Activated T-cell treated with anti-CD3 and anti-CD28 coated beads for 1 hour (primary cell): ENCODE measurements around the gene MTO1.
"Not testable (repeated sequence)": the region's sequence is repeated elsewhere in the genome, so short reads cannot be mapped to it uniquely, and the experiment has no call there.

ENCODE experiments used
- DNase-seq: peaks from one replicate; pipeline ENCODE4 v3.0.0-alpha.2; 2020; ENCODE audit warnings: low read depth

The MTO1 gene

GRCh38 chr6:73505142-73505541 lies 43.6 kb downstream of the MTO1 start:
- DNase-seq, result no peak

DNA sequence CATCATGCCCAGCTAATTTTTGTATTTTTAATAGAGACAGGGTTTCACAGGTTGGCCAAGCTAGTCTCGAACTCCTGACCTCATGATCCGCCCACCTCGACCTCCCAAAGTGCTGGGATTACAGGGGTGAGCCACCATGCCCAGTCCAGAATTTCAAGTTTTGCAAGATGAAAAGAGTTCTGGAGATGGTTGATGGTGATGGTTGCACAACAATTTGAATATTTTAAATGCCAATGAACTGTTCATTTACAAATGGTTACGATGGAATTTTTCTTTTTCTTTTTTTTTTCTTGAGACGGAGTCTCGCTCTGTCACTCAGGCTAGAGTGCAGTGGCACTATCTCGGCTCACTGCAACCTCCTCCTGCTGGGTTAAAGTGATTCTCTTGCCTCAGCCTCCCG lies 44.2 kb downstream of the MTO1 start:
- not testable (repeated sequence) for DNase-seq

DNA sequence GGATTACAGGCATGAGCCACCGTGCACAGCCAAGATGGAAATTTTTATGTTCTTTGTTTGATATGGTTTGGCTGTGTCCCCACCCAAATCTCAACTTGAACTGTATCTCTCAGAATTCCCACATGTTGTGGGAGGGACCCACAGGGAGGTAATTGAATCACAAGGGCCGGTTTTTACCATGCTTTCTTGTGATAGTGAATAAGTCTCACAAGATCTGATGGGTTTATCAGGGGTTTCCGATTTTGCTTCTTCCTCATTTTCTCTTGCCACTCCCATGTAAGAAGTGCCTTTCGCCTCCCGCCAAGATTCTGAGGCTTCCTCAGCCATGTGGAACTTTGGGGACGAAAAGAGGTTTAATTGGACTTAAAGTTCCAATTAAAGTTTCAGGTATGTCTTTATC lies 44.7 kb downstream of the MTO1 start:
- no peak for DNase-seq

- no peak for DNase-seq
Measured at GRCh38 chr6:73508776-73509175, 47.2 kb downstream of the MTO1 start.

DNA sequence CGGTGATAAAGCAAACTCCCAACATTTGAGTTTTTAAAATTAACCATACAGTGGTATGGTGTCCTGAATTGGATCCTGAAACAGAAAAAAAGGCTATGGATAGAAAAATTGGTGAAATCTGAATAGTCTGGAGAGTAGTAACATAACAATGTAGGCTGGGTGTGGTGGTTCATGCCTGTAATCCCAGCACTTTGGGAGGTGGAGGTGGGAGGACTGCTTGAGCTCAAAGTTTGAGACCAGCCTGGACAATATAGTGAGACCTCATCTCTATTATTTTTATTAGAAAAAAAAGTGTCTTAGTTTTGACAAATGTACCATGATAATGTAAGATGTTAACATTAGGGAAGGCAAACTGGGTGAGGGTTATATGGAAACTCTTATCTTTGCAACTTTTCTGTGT lies 48.3 kb downstream of the MTO1 start:
- DNase-seq, result no peak

GRCh38 chr6:73511796-73512195 lies 50.3 kb downstream of the MTO1 start:
- DNase-seq, result no peak

DNA sequence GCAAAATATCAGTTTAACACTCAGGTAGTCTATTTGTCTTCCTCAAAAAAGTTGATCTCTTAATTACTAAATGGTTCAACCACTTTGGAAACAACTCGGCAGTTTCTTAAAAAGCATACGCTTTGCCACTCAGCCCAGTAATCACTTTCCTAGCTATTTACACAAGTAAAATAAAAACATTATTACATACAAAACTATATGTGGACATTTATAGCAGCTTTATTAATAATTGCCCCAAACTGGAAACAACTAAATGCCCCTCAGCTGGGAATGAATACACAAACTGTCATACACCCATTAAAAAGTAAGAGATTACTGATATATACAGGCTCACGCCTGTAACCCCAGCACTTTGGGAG lies 51.9 kb downstream of the MTO1 start:
- no peak for DNase-seq

GRCh38 chr6:73514746-73515110 lies 53.2 kb downstream of the MTO1 start:
- no peak for DNase-seq

- DNase-seq, result no peak
Measured at GRCh38 chr6:73515204-73515655, 53.7 kb downstream of the MTO1 start.

DNA sequence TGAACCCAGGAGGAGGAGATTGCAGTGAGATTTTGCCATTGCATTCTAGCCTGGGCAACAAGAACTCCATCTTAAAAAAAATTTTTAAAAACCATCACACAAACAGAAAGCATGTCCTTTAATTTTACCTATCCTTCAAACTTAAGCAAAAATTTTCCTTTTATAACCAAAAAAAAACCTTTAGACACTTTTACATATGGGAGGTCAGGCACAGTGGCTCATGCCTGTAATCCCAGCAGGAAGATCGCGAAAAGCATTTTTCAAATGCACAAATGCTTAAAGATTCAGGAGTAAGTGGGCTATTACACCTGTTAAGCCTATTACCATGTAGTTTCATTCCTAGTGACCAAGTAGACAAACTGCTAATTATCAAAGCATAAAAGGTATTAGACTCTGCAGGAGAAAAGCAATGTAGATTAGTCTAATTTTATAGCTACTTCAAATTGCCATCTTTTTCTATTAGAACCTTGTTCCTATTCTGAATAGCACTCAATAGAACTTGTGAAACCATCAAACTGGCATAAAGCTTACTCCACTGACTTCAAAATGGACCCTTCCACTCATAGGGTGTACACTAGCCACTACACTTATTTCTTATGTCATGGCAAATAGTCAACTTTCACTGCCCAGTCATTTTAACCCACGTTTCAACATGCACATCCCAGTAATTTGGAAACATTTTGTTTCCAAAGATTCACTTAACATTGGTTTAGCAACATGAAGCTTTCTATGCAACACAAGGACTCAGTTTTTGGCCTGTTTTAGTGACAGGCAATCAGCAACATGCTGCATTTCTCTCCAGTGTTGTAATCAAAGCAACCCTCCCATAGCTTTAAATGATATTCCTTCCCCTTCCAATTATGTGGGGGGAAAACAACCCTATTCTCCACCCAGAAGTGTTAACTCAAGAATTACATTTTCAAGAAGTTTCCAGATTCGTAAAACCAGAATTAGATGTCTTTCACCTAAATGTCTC lies 55.3 kb downstream of the MTO1 start:
- DNase-seq, result no peak

GRCh38 chr6:73518100-73518981 lies 56.8 kb downstream of the MTO1 start:
- not testable (repeated sequence) for DNase-seq

DNA sequence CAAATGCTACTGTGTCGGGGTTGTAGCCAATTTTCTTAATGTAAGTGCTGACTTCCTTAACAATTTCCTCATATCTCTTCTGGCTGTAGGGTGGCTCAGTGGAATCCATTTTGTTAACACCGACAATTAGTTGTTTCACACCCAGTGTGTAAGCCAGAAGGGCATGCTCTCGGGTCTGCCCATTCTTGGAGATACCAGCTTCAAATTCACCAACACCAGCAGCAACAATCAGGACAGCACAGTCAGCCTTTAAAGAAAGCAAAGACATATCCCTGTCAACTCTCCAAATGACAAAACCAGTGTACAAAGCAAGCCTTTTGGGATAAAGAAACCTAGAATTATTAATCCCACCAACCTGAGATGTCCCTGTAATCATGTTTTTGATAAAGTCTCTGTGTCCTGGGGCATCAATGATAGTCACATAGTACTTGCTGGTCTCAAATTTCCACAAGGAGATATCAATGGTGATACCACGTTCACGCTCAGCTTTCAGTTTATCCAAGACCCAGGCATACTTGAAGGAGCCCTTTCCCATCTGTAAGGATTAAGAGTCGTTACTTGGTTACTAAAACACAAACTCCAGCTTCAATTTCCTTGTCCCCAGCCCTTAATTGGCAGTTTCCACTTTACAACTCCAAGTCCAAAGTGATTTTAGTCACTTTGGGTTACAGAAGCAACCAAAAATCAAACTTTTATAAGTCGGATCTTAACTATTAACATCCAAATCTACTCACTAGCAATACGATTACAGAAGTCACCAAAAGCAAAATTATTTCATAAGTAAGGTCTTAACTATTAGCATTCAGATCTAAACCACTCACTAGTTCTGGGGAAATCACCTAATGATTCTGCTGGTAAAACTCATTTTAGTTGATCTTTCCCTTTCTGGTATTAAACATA lies 57.7 kb downstream of the MTO1 start:
- not testable (repeated sequence) for DNase-seq

DNA sequence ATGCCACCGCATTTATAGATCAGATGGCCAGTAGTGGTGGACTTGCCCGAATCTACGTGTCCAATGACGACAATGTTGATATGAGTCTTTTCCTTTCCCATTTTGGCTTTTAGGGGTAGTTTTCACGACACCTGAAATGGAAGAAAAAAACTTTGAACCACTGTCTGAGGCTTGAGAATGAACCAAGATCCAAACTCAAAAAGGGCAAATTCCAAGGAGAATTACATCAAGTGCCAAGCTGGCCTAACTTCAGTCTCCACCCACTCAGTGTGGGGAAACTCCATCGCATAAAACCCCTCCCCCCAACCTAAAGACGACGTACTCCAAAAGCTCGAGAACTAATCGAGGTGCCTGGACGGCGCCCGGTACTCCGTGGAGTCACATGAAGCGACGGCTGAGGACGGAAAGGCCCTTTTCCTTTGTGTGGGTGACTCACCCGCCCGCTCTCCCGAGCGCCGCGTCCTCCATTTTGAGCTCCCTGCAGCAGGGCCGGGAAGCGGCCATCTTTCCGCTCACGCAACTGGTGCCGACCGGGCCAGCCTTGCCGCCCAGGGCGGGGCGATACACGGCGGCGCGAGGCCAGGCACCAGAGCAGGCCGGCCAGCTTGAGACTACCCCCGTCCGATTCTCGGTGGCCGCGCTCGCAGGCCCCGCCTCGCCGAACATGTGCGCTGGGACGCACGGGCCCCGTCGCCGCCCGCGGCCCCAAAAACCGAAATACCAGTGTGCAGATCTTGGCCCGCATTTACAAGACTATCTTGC lies 58.6 kb downstream of the MTO1 start:
- peak; percentile 69 for DNase-seq

- DNase-seq, result peak; percentile 98
Measured at GRCh38 chr6:73520688-73521350, 59.3 kb downstream of the MTO1 start, which contains the start of gene EEF1A1. Gene EEF1A1 (minus strand): TSS chr6:73521032. CDS start chr6:73520026, 1,006 bp downstream.

- DNase-seq, result no peak
Measured at GRCh38 chr6:73521351-73521985, 59.9 kb downstream of the MTO1 start.

DNA sequence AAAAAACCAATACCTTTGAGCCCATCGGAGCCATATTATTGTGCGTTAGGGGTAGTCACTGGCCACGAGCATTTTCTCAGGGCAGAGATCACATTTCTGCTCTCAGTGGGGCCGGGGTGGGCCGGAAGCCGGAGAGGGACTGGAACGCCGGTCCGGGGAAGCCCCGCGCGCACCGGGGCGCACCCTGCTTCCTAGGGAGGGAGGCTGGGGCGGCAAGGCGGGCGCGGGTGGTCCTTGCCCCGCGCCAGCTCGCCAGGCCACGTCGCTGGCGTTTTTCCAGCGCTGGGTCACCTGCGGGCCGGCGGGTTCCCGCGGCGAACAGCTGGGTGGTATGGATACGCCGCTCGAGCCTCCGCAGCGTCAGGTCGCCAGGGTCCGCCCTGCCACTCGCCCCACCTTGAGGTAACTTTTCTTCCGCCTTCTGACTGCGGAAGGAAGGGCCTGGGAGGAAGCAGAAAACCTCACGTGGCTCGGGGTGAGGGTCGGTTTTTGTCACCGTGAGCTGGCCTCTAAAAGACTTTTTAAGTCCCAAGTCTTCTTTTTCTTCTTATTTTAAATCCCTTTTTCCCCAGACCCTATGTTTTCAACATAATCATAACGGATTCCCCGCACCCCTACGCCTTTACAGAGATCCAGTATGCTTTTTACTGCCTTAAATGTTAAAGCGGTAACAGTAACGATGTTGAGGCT lies 62.0 kb downstream of the MTO1 start:
- DNase-seq, result peak; percentile 62

GRCh38 chr6:73525546-73526330 lies 64.2 kb downstream of the MTO1 start:
- no peak for DNase-seq

- DNase-seq, result no peak
Measured at GRCh38 chr6:73528897-73529296, 67.4 kb downstream of the MTO1 start.
